HG03571 (cell line): ENCODE results near the gene BCL2L14.

Source experiments
- ATAC-seq: cut with Tn5 transposase; IDR thresholded peaks from one replicate; pipeline ENCODE4 v1.9.1; 2021; ENCODE audit not compliant: unreplicated experiment

The BCL2L14 gene

GRCh38 chr12:12070674-12071656, at the start of gene BCL2L14:
TSS of gene BCL2L14 (plus strand) at chr12:12070939. CDS start at chr12:12079306, 8,367 bp downstream.
- no peak for ATAC-seq

- no peak for ATAC-seq
Measured at GRCh38 chr12:12022306-12022936, 48.3 kb upstream of the BCL2L14 start.

GRCh38 chr12:12023456-12023855, 47.3 kb upstream of the BCL2L14 start:
- no peak for ATAC-seq

- ATAC-seq = peak; percentile 87
Measured at GRCh38 chr12:12024911-12025682, 45.6 kb upstream of the BCL2L14 start.

- no peak for ATAC-seq
Measured at GRCh38 chr12:12025799-12026386, 44.8 kb upstream of the BCL2L14 start.

GRCh38 chr12:12028668-12029402, 41.9 kb upstream of the BCL2L14 start:
- ATAC-seq = no peak

GRCh38 chr12:12029653-12030052, 41.1 kb upstream of the BCL2L14 start:
- no peak for ATAC-seq

- ATAC-seq = no peak
Measured at GRCh38 chr12:12032260-12032791, 38.4 kb upstream of the BCL2L14 start.

- ATAC-seq = no peak
Measured at GRCh38 chr12:12032851-12033797, 37.6 kb upstream of the BCL2L14 start.

GRCh38 chr12:12033824-12034223, 36.9 kb upstream of the BCL2L14 start:
- no peak for ATAC-seq

- ATAC-seq = no peak
Measured at GRCh38 chr12:12034344-12034743, 36.4 kb upstream of the BCL2L14 start.

GRCh38 chr12:12035229-12035628, 35.5 kb upstream of the BCL2L14 start:
- ATAC-seq = no peak

GRCh38 chr12:12036901-12037300, 33.8 kb upstream of the BCL2L14 start:
- no peak for ATAC-seq

GRCh38 chr12:12039897-12040296, 30.8 kb upstream of the BCL2L14 start:
- no peak for ATAC-seq

- ATAC-seq = no peak
Measured at GRCh38 chr12:12046401-12046800, 24.3 kb upstream of the BCL2L14 start.

- no peak for ATAC-seq
Measured at GRCh38 chr12:12047682-12048081, 23.1 kb upstream of the BCL2L14 start.

- ATAC-seq = no peak
Measured at GRCh38 chr12:12048266-12048665, 22.5 kb upstream of the BCL2L14 start.

GRCh38 chr12:12048714-12049113, 22.0 kb upstream of the BCL2L14 start:
- ATAC-seq = no peak

GRCh38 chr12:12051668-12052067, 19.1 kb upstream of the BCL2L14 start:
- no peak for ATAC-seq
